Fibroblast of the aortic adventitia (primary cell): ENCODE data around the gene AGAP2. TPM values are rescaled to one million over a fixed set of nuclear protein-coding genes. Genes with fewer than 3 reads are reported as not detected.

Experiments
- DNase-seq: peaks from one replicate; pipeline ENCODE4 v3.0.0-alpha.2; 2010; ENCODE audit warnings: low read depth
- H3K4me3 ChIP-seq: 2 replicates; pipeline ENCODE4 v1.5.1; 2011; ENCODE audit warnings: low read depth, mild to moderate bottlenecking, control low read depth, low read length, moderate library complexity
- CTCF ChIP-seq: IDR thresholded peaks from 2 replicates; pipeline ENCODE4 v1.5.1; 2011; ENCODE audit warnings: mild to moderate bottlenecking, low read length, control low read depth, inconsistent platforms; ENCODE audit not compliant: insufficient read depth
- total RNA-seq: library from RNA; depleted of rRNA; stranded (reverse); fragments of >200 nt; gene quantifications from 2 replicates; pipeline ENCODE4 v1.2.3, GENCODE V29; 2012; ENCODE audit warnings: low replicate concordance

Gene AGAP2
- total RNA-seq, 1 donor = 0.27 TPM

- TF ChIP-seq CTCF = no peak
- H3K4me3 ChIP-seq = no peak overlapping the region
- no peak for DNase-seq
These were observed 5.2 kb upstream of the AGAP2 start for GRCh38 chr12:57743769-57744168.

- no peak for TF ChIP-seq CTCF
- no peak overlapping the region for H3K4me3 ChIP-seq
- no peak for DNase-seq
These were observed 3.5 kb upstream of the AGAP2 start for GRCh38 chr12:57741844-57742738.

- no peak for TF ChIP-seq CTCF
- no peak overlapping the region for H3K4me3 ChIP-seq
- DNase-seq = no peak
These were observed 2.9 kb upstream of the AGAP2 start for GRCh38 chr12:57741413-57741789.

- no peak for TF ChIP-seq CTCF
- no peak overlapping the region for H3K4me3 ChIP-seq
- DNase-seq = no peak
These were observed 2.3 kb upstream of the AGAP2 start for GRCh38 chr12:57740656-57741412.

GRCh38 chr12:57739914-57740538 is 1.5 kb upstream of the AGAP2 start:
- TF ChIP-seq CTCF = no peak
- DNase-seq = no peak

GRCh38 chr12:57739387-57739786 is 845 bp upstream of the AGAP2 start:
- H3K4me3 ChIP-seq = no peak overlapping the region
- no peak for DNase-seq
- no peak for TF ChIP-seq CTCF

More at GRCh38 chr12:57739914-57740538, 1.5 kb upstream of the AGAP2 start:
- H3K4me3 ChIP-seq = no peak overlapping the region
